ENCODE data around the gene MICU1. TPM values are rescaled to one million over a fixed set of nuclear protein-coding genes. Genes with fewer than 3 reads are reported as not detected.
A peak's percentile ranks its signal among the peaks of the same experiment; 100 is the strongest.

Gene MICU1
- polyA plus RNA-seq, 1 donor (not counting 4 experiments of a cell fraction or from before 2014, with no cell fraction given): 19.4 TPM

GRCh38 chr10:72379062-72379461 lies 246.8 kb downstream of the MICU1 start:
- Histone ChIP-seq H3K4me1 (ENCODE audit: control insufficient read depth, extremely low read depth, insufficient read depth, low read length) (no peaks in the 10 kb centered on the region), H3K27me3 (ENCODE audit: control insufficient read depth, extremely low read depth, insufficient read depth, low read length) (no peaks in the 10 kb centered on the region), H3K79me2 (ENCODE audit: control insufficient read depth, insufficient read depth, low read length) (no peaks in the 10 kb centered on the region), H3K4me2 (ENCODE audit: control insufficient read depth, extremely low read depth, insufficient read depth, low read depth, low read length) (no peak overlapping the region), H3K4me3 (ENCODE audit: control insufficient read depth in 2 of 3, extremely low read depth in 1 of 3, insufficient read depth in 2 of 3, low read depth in 1 of 3, low read length in 3 of 3) (no peak overlapping the region), H3K9ac (ENCODE audit: control insufficient read depth, extremely low read depth, insufficient read depth, low read length) (no peak overlapping the region), H3K27ac (ENCODE audit: control insufficient read depth, insufficient read depth, low read length) (no peak overlapping the region), H4K20me1 (ENCODE audit: control insufficient read depth, extremely low read depth, insufficient read depth, low read length) (no peaks in the 10 kb centered on the region), H3K9me3 (ENCODE audit: control insufficient read depth, low read depth, low read length) (no peaks in the 10 kb centered on the region), H3K9me1 (ENCODE audit: control insufficient read depth, extremely low read depth, insufficient read depth, low read length) (no peaks in the 10 kb centered on the region), H3K36me3 (ENCODE audit: control insufficient read depth in 2 of 2, extremely low read depth in 1 of 2, insufficient read depth in 2 of 2, low read length in 2 of 2) (no peaks in the 10 kb centered on the region), H2AFZ (ENCODE audit: control insufficient read depth, low read length) (no peak overlapping the region)
- DNase-seq (ENCODE audit: low read depth, low spot score) (no peak), FAIRE-seq (no peak)
- TF ChIP-seq EZH2 (IDR thresholded peaks at IDR 0.05; ENCODE audit: low read length) (no peak), CTCF (optimal IDR thresholded peaks at IDR 0.05 in 1 of 3, IDR thresholded peaks at IDR 0.05 in 1 of 3, conservative IDR thresholded peaks at IDR 0.05 in 1 of 3; ENCODE audit: extremely low read depth in 1 of 3, insufficient read depth in 2 of 3, low read length in 3 of 3) (no peak)
- dilution Hi-C loops (cut with MboI; ENCODE audit: extremely low pct_ligation_motif_present, low sequenced_read_pairs): no loop called here

- dilution Hi-C loops (cut with MboI; ENCODE audit: extremely low pct_ligation_motif_present, low sequenced_read_pairs): no loop called here
- Histone ChIP-seq H3K27me3 (ENCODE audit: control insufficient read depth, extremely low read depth, insufficient read depth, low read length) (no peaks in the 10 kb centered on the region), H3K9me1 (ENCODE audit: control insufficient read depth, extremely low read depth, insufficient read depth, low read length) (no peaks in the 10 kb centered on the region), H2AFZ (ENCODE audit: control insufficient read depth, low read length) (no peak overlapping the region), H3K4me3 (ENCODE audit: control insufficient read depth in 2 of 3, extremely low read depth in 1 of 3, insufficient read depth in 2 of 3, low read depth in 1 of 3, low read length in 3 of 3) (no peak overlapping the region), H3K27ac (ENCODE audit: control insufficient read depth, insufficient read depth, low read length) (no peak overlapping the region), H3K4me1 (ENCODE audit: control insufficient read depth, extremely low read depth, insufficient read depth, low read length) (no peaks in the 10 kb centered on the region), H3K79me2 (ENCODE audit: control insufficient read depth, insufficient read depth, low read length) (no peaks in the 10 kb centered on the region), H3K36me3 (ENCODE audit: control insufficient read depth in 2 of 2, extremely low read depth in 1 of 2, insufficient read depth in 2 of 2, low read length in 2 of 2) (no peaks in the 10 kb centered on the region), H3K4me2 (ENCODE audit: control insufficient read depth, extremely low read depth, insufficient read depth, low read depth, low read length) (no peak overlapping the region), H3K9me3 (ENCODE audit: control insufficient read depth, low read depth, low read length) (no peaks in the 10 kb centered on the region), H3K9ac (ENCODE audit: control insufficient read depth, extremely low read depth, insufficient read depth, low read length) (no peak overlapping the region), H4K20me1 (ENCODE audit: control insufficient read depth, extremely low read depth, insufficient read depth, low read length) (no peaks in the 10 kb centered on the region)
- FAIRE-seq: no peak
- TF ChIP-seq EZH2 (IDR thresholded peaks at IDR 0.05; ENCODE audit: low read length): no peak
- peak in 1 of 3 experiments; percentile 29 for TF ChIP-seq CTCF (optimal IDR thresholded peaks at IDR 0.05 in 1 of 3, IDR thresholded peaks at IDR 0.05 in 1 of 3, conservative IDR thresholded peaks at IDR 0.05 in 1 of 3; ENCODE audit: extremely low read depth in 1 of 3, insufficient read depth in 2 of 3, low read length in 3 of 3)
- no peak for DNase-seq (ENCODE audit: low read depth, low spot score)
These were observed 250.3 kb downstream of the MICU1 start for GRCh38 chr10:72375585-72375984.

Measured in keratinocyte (primary cell).